ENCODE measurements around the gene DACT1.

The DACT1 gene

GRCh38 chr14:58667900-58668299 is 30.1 kb downstream of the DACT1 start:
- H3K4me1 ChIP-seq (ENCODE audit: insufficient read depth, insufficient read length) = no peaks in the 10 kb centered on the region
- no peaks in the 10 kb centered on the region for H3K9me3 ChIP-seq (ENCODE audit: insufficient read depth, low read length)
- TF ChIP-seq YY1 (IDR thresholded peaks at IDR 0.05; ENCODE audit: insufficient read depth, insufficient read length) (no peak), SUZ12 (IDR thresholded peaks at IDR 0.05; ENCODE audit: extremely low read depth, insufficient read depth, insufficient read length) (no peak), ZNF274 (IDR thresholded peaks at IDR 0.05; ENCODE audit: low read depth, low read length) (no peak)
- no peak overlapping the region for H3K9ac ChIP-seq (ENCODE audit: insufficient read length, low read depth)
- no peaks in the 10 kb centered on the region for H3K36me3 ChIP-seq (ENCODE audit: insufficient read depth, insufficient read length, low read length)
- H3K4me3 ChIP-seq (ENCODE audit: insufficient read length, low read depth) = no peak overlapping the region
- no peak for DNase-seq (ENCODE audit: low read depth, low spot score)
- H3K27me3 ChIP-seq (ENCODE audit: insufficient read depth, insufficient read length) = no peaks in the 10 kb centered on the region

- Histone ChIP-seq H3K9ac (ENCODE audit: insufficient read length, low read depth) (no peak overlapping the region), H3K4me1 (ENCODE audit: insufficient read depth, insufficient read length) (no peaks in the 10 kb centered on the region), H3K4me3 (ENCODE audit: insufficient read length, low read depth) (no peak overlapping the region), H3K9me3 (ENCODE audit: insufficient read depth, low read length) (no peaks in the 10 kb centered on the region), H3K36me3 (ENCODE audit: insufficient read depth, insufficient read length, low read length) (no peaks in the 10 kb centered on the region), H3K27me3 (ENCODE audit: insufficient read depth, insufficient read length) (no peaks in the 10 kb centered on the region)
- no peak for DNase-seq (ENCODE audit: low read depth, low spot score)
- TF ChIP-seq SUZ12 (IDR thresholded peaks at IDR 0.05; ENCODE audit: extremely low read depth, insufficient read depth, insufficient read length) (no peak), YY1 (IDR thresholded peaks at IDR 0.05; ENCODE audit: insufficient read depth, insufficient read length) (no peak), ZNF274 (IDR thresholded peaks at IDR 0.05; ENCODE audit: low read depth, low read length) (no peak)
These were observed 31.2 kb downstream of the DACT1 start for GRCh38 chr14:58668848-58669480.

- H3K4me3 ChIP-seq (ENCODE audit: insufficient read length, low read depth) = no peak overlapping the region
These were observed 31.9 kb downstream of the DACT1 start for GRCh38 chr14:58669556-58670200.

GRCh38 chr14:58671024-58671423 is 33.3 kb downstream of the DACT1 start:
- H3K9ac ChIP-seq (ENCODE audit: insufficient read length, low read depth) = no peak overlapping the region
- DNase-seq (ENCODE audit: low read depth, low spot score) = no peak
- no peak for TF ChIP-seq ZNF274 (IDR thresholded peaks at IDR 0.05; ENCODE audit: low read depth, low read length)
- TF ChIP-seq YY1 (IDR thresholded peaks at IDR 0.05; ENCODE audit: insufficient read depth, insufficient read length) = no peak
- no peak for TF ChIP-seq SUZ12 (IDR thresholded peaks at IDR 0.05; ENCODE audit: extremely low read depth, insufficient read depth, insufficient read length)
- H3K27me3 ChIP-seq (ENCODE audit: insufficient read depth, insufficient read length) = no peaks in the 10 kb centered on the region
- H3K9me3 ChIP-seq (ENCODE audit: insufficient read depth, low read length) = no peaks in the 10 kb centered on the region
- no peak overlapping the region for H3K4me3 ChIP-seq (ENCODE audit: insufficient read length, low read depth)
- H3K4me1 ChIP-seq (ENCODE audit: insufficient read depth, insufficient read length) = no peaks in the 10 kb centered on the region
- H3K36me3 ChIP-seq (ENCODE audit: insufficient read depth, insufficient read length, low read length) = no peaks in the 10 kb centered on the region

More at GRCh38 chr14:58669556-58670200, 31.9 kb downstream of the DACT1 start:
- Histone ChIP-seq H3K4me1 (ENCODE audit: insufficient read depth, insufficient read length) (no peaks in the 10 kb centered on the region), H3K9me3 (ENCODE audit: insufficient read depth, low read length) (no peaks in the 10 kb centered on the region), H3K27me3 (ENCODE audit: insufficient read depth, insufficient read length) (no peaks in the 10 kb centered on the region), H3K9ac (ENCODE audit: insufficient read length, low read depth) (no peak overlapping the region), H3K36me3 (ENCODE audit: insufficient read depth, insufficient read length, low read length) (no peaks in the 10 kb centered on the region)
- TF ChIP-seq SUZ12 (IDR thresholded peaks at IDR 0.05; ENCODE audit: extremely low read depth, insufficient read depth, insufficient read length) (no peak), ZNF274 (IDR thresholded peaks at IDR 0.05; ENCODE audit: low read depth, low read length) (no peak), YY1 (IDR thresholded peaks at IDR 0.05; ENCODE audit: insufficient read depth, insufficient read length) (no peak)
- no peak for DNase-seq (ENCODE audit: low read depth, low spot score)

GRCh38 chr14:58671436-58671835 is 33.7 kb downstream of the DACT1 start:
- H3K27me3 ChIP-seq (ENCODE audit: insufficient read depth, insufficient read length) = no peaks in the 10 kb centered on the region
- TF ChIP-seq ZNF274 (IDR thresholded peaks at IDR 0.05; ENCODE audit: low read depth, low read length) (no peak), YY1 (IDR thresholded peaks at IDR 0.05; ENCODE audit: insufficient read depth, insufficient read length) (no peak)
- no peak overlapping the region for H3K4me3 ChIP-seq (ENCODE audit: insufficient read length, low read depth)
- no peaks in the 10 kb centered on the region for H3K4me1 ChIP-seq (ENCODE audit: insufficient read depth, insufficient read length)
- H3K9ac ChIP-seq (ENCODE audit: insufficient read length, low read depth) = no peak overlapping the region
- no peaks in the 10 kb centered on the region for H3K9me3 ChIP-seq (ENCODE audit: insufficient read depth, low read length)
- no peaks in the 10 kb centered on the region for H3K36me3 ChIP-seq (ENCODE audit: insufficient read depth, insufficient read length, low read length)
- no peak for DNase-seq (ENCODE audit: low read depth, low spot score)

- Histone ChIP-seq H3K4me3 (ENCODE audit: insufficient read length, low read depth) (no peak overlapping the region), H3K4me1 (ENCODE audit: insufficient read depth, insufficient read length) (no peaks in the 10 kb centered on the region), H3K36me3 (ENCODE audit: insufficient read depth, insufficient read length, low read length) (no peaks in the 10 kb centered on the region), H3K9ac (ENCODE audit: insufficient read length, low read depth) (no peak overlapping the region), H3K9me3 (ENCODE audit: insufficient read depth, low read length) (no peaks in the 10 kb centered on the region), H3K27me3 (ENCODE audit: insufficient read depth, insufficient read length) (no peaks in the 10 kb centered on the region)
- DNase-seq (ENCODE audit: low read depth, low spot score) = no peak
- TF ChIP-seq SUZ12 (IDR thresholded peaks at IDR 0.05; ENCODE audit: extremely low read depth, insufficient read depth, insufficient read length) (no peak), YY1 (IDR thresholded peaks at IDR 0.05; ENCODE audit: insufficient read depth, insufficient read length) (no peak), ZNF274 (IDR thresholded peaks at IDR 0.05; ENCODE audit: low read depth, low read length) (no peak)
These were observed 36.0 kb downstream of the DACT1 start for GRCh38 chr14:58673722-58674121.

- no peak overlapping the region for H3K4me3 ChIP-seq (ENCODE audit: insufficient read length, low read depth)
- TF ChIP-seq ZNF274 (IDR thresholded peaks at IDR 0.05; ENCODE audit: low read depth, low read length) = no peak
- TF ChIP-seq YY1 (IDR thresholded peaks at IDR 0.05; ENCODE audit: insufficient read depth, insufficient read length) = no peak
- no peak for TF ChIP-seq SUZ12 (IDR thresholded peaks at IDR 0.05; ENCODE audit: extremely low read depth, insufficient read depth, insufficient read length)
- H3K9me3 ChIP-seq (ENCODE audit: insufficient read depth, low read length) = no peaks in the 10 kb centered on the region
- H3K27me3 ChIP-seq (ENCODE audit: insufficient read depth, insufficient read length) = no peaks in the 10 kb centered on the region
- H3K36me3 ChIP-seq (ENCODE audit: insufficient read depth, insufficient read length, low read length) = no peaks in the 10 kb centered on the region
- H3K4me1 ChIP-seq (ENCODE audit: insufficient read depth, insufficient read length) = no peaks in the 10 kb centered on the region
- no peak overlapping the region for H3K9ac ChIP-seq (ENCODE audit: insufficient read length, low read depth)
- DNase-seq (ENCODE audit: low read depth, low spot score) = no peak
These were observed 39.2 kb downstream of the DACT1 start for GRCh38 chr14:58677001-58677400.
